ENCODE measurements around the gene SALL4.

Gene SALL4

GRCh38 chr20:51750037-51750769, 52.1 kb downstream of the SALL4 start (continued):
- TF ChIP-seq TSHZ1 (tag by site-specific recombination; IDR thresholded peaks at IDR 0.05; ENCODE audit: borderline replicate concordance) = no peak
- no peak for TF ChIP-seq ZNF792 (tag by site-specific recombination; IDR thresholded peaks at IDR 0.05)
- TF ChIP-seq BCL11A (tag by site-specific recombination; IDR thresholded peaks at IDR 0.05; ENCODE audit: low read depth) = peak; percentile 78
- TF ChIP-seq ZNF394 (tag by site-specific recombination; IDR thresholded peaks at IDR 0.05; ENCODE audit: borderline replicate concordance) = no peak
- no peak; the same call in 1 of the 2 replicates for TF ChIP-seq BCL6B (tag by site-specific recombination; IDR thresholded peaks at IDR 0.05)
- no peak for TF ChIP-seq ZNF350 (tag by site-specific recombination; IDR thresholded peaks at IDR 0.05)
- no peak for TF ChIP-seq KLF17 (tag by site-specific recombination; IDR thresholded peaks at IDR 0.05)
- no peak for TF ChIP-seq REST (tag by site-specific recombination; IDR thresholded peaks at IDR 0.05)
- TF ChIP-seq HIC1 (tag by site-specific recombination; IDR thresholded peaks at IDR 0.05) = peak; percentile 67
- no peak for TF ChIP-seq HOXC10 (CRISPR knock-in tag; IDR thresholded peaks at IDR 0.05)
- TF ChIP-seq ZNF521 (tag by site-specific recombination; IDR thresholded peaks at IDR 0.05) = no peak
- TF ChIP-seq ZNF19 (tag by site-specific recombination; IDR thresholded peaks at IDR 0.05; ENCODE audit: low read depth) = no peak
- no peak for TF ChIP-seq ZNF114 (tag by site-specific recombination; IDR thresholded peaks at IDR 0.05)
- no peak for TF ChIP-seq ZNF341 (tag by site-specific recombination; IDR thresholded peaks at IDR 0.05; ENCODE audit: low read depth)
- TF ChIP-seq AEBP2 (tag by site-specific recombination; IDR thresholded peaks at IDR 0.05; ENCODE audit: borderline replicate concordance) = no peak
- no peak for TF ChIP-seq ZSCAN5A (tag by site-specific recombination; IDR thresholded peaks at IDR 0.05)
- TF ChIP-seq MZF1 (tag by site-specific recombination; IDR thresholded peaks at IDR 0.05; ENCODE audit: borderline replicate concordance) = no peak
- TF ChIP-seq SCRT1 (tag by site-specific recombination; IDR thresholded peaks at IDR 0.05; ENCODE audit: borderline replicate concordance) = no peak
- TF ChIP-seq ZNF830 (tag by site-specific recombination; IDR thresholded peaks at IDR 0.05; ENCODE audit: low read depth) = no peak
- TF ChIP-seq PRDM4 (tag by site-specific recombination; IDR thresholded peaks at IDR 0.05) = no peak
- TF ChIP-seq ZNF600 (tag by site-specific recombination; IDR thresholded peaks at IDR 0.05) = peak; percentile 76

Data from HEK293 (cell line).